ENCODE measurements around the gene ZNF436. TPM values are rescaled to one million over a fixed set of nuclear protein-coding genes. Genes with fewer than 3 reads are reported as not detected.
"Not testable (repeated sequence)": the region's sequence is repeated elsewhere in the genome, so short reads cannot be mapped to it uniquely, and the experiment has no call there.

Gene ZNF436
- total RNA-seq, 4 donors from 2014 or later = 6.0 to 7.1 (median 6.8) TPM

DNA sequence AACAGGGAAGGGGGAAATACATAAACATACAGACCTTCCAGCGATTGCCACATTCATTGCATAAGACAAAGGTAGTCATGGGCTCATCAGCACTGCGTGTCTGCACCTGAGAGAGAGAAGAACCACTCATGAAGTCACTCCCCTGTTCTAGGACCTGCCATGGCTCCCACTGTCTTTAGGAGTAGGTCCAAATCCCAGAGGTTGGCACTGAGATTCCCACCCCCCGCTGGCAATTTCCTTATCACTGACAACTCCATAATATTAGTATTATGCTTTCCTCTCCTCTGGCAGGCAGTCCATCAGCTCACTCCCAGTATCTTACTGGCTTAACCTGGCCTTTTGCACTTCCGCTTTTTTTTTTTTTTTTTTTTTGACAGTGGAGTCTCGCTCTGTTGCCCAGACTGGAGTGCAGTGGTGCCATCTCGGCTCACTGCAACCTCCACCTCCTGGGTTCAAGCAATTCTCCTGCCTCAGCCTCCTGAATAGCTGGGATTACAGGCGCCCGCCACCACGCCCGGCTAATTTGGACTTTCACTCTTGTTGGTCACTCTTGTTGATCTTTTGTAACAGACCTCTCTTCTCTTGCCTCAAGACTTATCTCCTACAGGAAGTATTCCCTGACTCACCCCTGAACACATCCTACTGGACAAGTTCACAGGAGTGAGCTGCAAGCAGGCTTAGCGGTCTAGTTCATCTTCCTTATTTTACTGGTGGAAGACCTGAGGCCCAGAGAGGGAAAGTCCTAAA is 14.8 kb upstream of the ZNF436 start:
- in situ Hi-C loops (cut with MboI; ENCODE audit: low sequenced_read_pairs in 4 of 4) (no loop called here), intact Hi-C loops (cut with DNase I; ENCODE audit: low total_unique reads) (no loop called here)
- ATAC-seq = no peak
- peak overlapping the region in 3 of 4 donors; percentile 36 to 72 (median 66) for H3K27ac ChIP-seq
- TF ChIP-seq POLR2A (IDR thresholded peaks at IDR 0.05) = no peak
- TF ChIP-seq, protein P1, sequence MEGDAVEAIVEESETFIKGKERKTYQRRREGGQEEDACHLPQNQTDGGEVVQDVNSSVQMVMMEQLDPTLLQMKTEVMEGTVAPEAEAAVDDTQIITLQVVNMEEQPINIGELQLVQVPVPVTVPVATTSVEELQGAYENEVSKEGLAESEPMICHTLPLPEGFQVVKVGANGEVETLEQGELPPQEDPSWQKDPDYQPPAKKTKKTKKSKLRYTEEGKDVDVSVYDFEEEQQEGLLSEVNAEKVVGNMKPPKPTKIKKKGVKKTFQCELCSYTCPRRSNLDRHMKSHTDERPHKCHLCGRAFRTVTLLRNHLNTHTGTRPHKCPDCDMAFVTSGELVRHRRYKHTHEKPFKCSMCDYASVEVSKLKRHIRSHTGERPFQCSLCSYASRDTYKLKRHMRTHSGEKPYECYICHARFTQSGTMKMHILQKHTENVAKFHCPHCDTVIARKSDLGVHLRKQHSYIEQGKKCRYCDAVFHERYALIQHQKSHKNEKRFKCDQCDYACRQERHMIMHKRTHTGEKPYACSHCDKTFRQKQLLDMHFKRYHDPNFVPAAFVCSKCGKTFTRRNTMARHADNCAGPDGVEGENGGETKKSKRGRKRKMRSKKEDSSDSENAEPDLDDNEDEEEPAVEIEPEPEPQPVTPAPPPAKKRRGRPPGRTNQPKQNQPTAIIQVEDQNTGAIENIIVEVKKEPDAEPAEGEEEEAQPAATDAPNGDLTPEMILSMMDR (IDR thresholded peaks at IDR 0.05 in 4 of 5, conservative IDR thresholded peaks at IDR 0.05 in 1 of 5) = no peak
- no peaks in the 10 kb centered on the region for H3K27me3 ChIP-seq
- H3K36me3 ChIP-seq = peaks cover 0 to 29% of the 10 kb centered on the region in 2 donors
- no peak overlapping the region for H3K4me3 ChIP-seq
- H3K9me3 ChIP-seq = no peaks in the 10 kb centered on the region
- DNase-seq = no peak
- H3K4me1 ChIP-seq = peaks cover 5 to 14% of the 10 kb centered on the region in 2 donors

DNA sequence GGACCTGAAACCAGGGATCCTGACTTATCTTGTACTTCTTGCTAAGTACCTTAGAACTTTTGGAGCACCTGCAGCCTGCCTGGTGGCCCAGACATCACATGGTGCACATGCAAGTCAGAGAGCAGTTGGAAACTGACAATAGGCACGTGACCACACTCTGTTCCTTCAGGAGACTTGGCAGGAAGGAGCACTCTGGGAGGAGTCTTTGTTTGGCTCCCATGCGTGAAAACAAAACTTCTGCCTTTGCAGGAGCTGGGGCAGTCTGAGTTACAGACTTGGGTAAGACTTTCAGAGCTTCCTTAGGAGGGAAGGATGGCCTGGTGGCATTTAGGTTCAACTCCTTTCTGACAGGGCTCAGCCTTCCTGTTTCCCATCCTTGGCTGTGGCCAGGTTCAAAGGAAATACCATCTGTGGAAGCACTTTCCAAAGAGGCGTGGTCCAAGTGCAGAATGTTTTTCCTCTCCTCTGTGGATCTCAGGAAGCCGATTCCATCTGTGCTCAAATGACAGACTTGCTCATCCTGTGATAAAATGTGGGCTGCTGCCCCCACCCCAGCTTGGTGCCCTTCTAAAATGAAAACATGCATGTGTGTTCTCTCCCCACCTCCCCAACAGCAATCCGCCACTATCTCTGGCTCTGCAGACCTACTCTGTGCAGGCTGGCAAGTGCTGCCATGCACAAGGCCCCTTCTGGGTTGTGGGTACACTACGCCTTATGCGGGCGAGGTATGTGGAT is 14.1 kb upstream of the ZNF436 start:
- no peaks in the 10 kb centered on the region for H3K27me3 ChIP-seq
- ATAC-seq (peak; percentile 77 to 78), DNase-seq (peak in 1 of 2 donors; percentile 56)
- intact Hi-C loops (cut with DNase I; ENCODE audit: low total_unique reads) (no loop called here), in situ Hi-C loops (cut with MboI; ENCODE audit: low sequenced_read_pairs in 4 of 4) (no loop called here)
- H3K36me3 ChIP-seq = peaks cover 0 to 29% of the 10 kb centered on the region in 2 donors
- H3K4me3 ChIP-seq = no peak overlapping the region
- no peaks in the 10 kb centered on the region for H3K9me3 ChIP-seq
- peaks cover 5 to 14% of the 10 kb centered on the region in 2 donors for H3K4me1 ChIP-seq
- peak overlapping the region in 3 of 4 donors; percentile 36 to 72 (median 66) for H3K27ac ChIP-seq
- TF ChIP-seq POLR2A (IDR thresholded peaks at IDR 0.05) = no peak
- TF ChIP-seq, protein P1 (IDR thresholded peaks at IDR 0.05 in 4 of 5, conservative IDR thresholded peaks at IDR 0.05 in 1 of 5) = no peak

DNA sequence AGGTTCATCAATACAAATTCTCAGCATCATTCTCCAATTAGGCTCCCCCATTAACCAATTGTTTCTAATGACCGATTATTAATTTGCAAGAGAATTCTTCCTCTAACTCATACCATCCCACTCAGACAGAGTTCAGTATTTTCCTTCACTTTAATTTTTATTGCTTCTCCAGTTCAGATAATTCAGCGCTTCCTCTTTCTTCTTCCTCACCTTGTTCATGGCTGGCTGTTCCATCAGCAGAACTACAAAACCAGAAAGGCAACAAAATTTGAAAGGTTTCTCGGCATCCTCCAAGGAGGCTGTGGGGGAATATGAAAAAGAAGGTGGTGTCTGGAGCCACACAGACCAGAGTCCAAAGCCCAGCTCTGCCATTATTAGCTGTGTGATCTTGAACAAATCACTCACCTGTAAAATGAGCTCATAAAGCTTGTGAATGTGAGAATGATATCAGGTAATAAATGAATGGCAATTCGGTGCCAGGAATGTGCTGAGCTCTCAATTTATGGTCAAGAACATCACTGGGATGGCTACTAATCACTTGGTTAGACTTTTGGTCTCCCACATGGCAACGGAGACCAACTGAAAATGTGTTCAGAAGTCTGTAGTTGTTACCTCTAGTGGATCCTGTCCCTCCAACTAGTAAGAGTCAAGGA is 11.7 kb upstream of the ZNF436 start:
- TF ChIP-seq, protein P1 (IDR thresholded peaks at IDR 0.05 in 4 of 5, conservative IDR thresholded peaks at IDR 0.05 in 1 of 5) = no peak
- TF ChIP-seq POLR2A (IDR thresholded peaks at IDR 0.05) = no peak
- Histone ChIP-seq H3K4me1 (peaks cover 8 to 19% of the 10 kb centered on the region in 2 donors), H3K9me3 (no peaks in the 10 kb centered on the region), H3K4me3 (no peak overlapping the region), H3K36me3 (peaks cover 0 to 25% of the 10 kb centered on the region in 2 donors), H3K27ac (peak overlapping the region in 2 of 4 donors; percentile 22 to 50), H3K27me3 (no peaks in the 10 kb centered on the region)
- intact Hi-C loops (cut with DNase I; ENCODE audit: low total_unique reads) = no loop called here
- in situ Hi-C loops (cut with MboI; ENCODE audit: low sequenced_read_pairs in 4 of 4) = no loop called here
- no peak for ATAC-seq
- DNase-seq = no peak

DNA sequence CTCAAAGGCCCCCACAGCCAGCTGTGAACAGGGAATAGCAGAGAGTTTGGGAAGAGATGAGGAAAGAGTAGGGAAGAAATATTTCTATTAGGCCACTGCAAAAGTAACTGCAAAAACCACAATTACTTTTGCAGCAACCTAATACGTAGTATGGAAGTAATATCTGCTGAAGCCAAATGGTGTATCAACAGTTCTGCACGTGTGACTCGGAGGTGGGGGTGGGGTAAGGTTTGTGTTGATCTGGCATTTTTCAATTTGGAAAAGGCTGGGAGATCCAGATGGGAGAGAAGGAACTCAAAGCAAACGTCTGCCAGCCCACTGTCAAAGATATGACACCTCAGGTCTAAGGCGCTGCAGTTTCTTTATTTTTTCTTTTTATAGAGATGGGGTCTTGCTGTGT is 11.1 kb upstream of the ZNF436 start:
- H3K27me3 ChIP-seq = no peaks in the 10 kb centered on the region
- intact Hi-C loops (cut with DNase I; ENCODE audit: low total_unique reads) = no loop called here
- ATAC-seq = no peak
- peaks cover 8 to 19% of the 10 kb centered on the region in 2 donors for H3K4me1 ChIP-seq
- in situ Hi-C loops (cut with MboI; ENCODE audit: low sequenced_read_pairs in 4 of 4) = no loop called here
- no peak overlapping the region for H3K4me3 ChIP-seq
- H3K27ac ChIP-seq = peak overlapping the region in 2 of 4 donors; percentile 22 to 50
- peaks cover 0 to 25% of the 10 kb centered on the region in 2 donors for H3K36me3 ChIP-seq
- no peaks in the 10 kb centered on the region for H3K9me3 ChIP-seq
- DNase-seq = no peak
- TF ChIP-seq, protein P1 (IDR thresholded peaks at IDR 0.05 in 4 of 5, conservative IDR thresholded peaks at IDR 0.05 in 1 of 5) = no peak
- no peak for TF ChIP-seq POLR2A (IDR thresholded peaks at IDR 0.05)

DNA sequence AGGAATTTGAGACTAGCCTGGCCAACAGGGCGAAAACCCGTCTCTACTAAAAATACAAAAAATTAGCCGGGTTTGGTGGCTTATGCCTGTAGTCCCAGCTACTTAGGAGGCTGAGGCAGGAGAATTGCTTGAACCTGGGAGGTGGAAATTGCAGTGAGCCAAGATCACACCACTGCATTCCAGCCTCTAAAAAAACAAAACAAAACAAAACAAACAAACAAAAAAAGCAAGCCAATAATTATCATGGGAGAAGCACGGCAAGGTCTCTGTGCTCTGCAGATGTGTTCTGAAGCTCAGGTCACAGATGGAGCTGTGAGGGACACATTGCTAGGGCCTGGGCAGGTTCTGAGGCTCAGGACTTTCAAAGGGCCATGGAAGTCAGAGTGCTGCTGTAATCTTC is 10.6 kb upstream of the ZNF436 start:
- in situ Hi-C loops (cut with MboI; ENCODE audit: low sequenced_read_pairs in 4 of 4); H3K27me3 ChIP-seq; intact Hi-C loops (cut with DNase I; ENCODE audit: low total_unique reads); H3K4me3 ChIP-seq; DNase-seq; H3K9me3 ChIP-seq; ATAC-seq: not testable (repeated sequence)
- Histone ChIP-seq H3K27ac (peak overlapping the region in 2 of 4 donors; percentile 22 to 50), H3K4me1 (peaks cover 8 to 19% of the 10 kb centered on the region in 2 donors), H3K36me3 (peaks cover 0 to 25% of the 10 kb centered on the region in 2 donors)
